ENCODE data around the gene CSF3.

GRCh38 chr17:39974433-39974832 is 40.8 kb upstream of the CSF3 start:
- no peak for TF ChIP-seq CTCF (conservative IDR thresholded peaks at IDR 0.05; ENCODE audit: low read length)
- TF ChIP-seq EZH2phosphoT487 (IDR thresholded peaks at IDR 0.05; ENCODE audit: borderline replicate concordance, low read depth, low read length): no peak
